Erythroblast (primary cell): ENCODE data around the gene CXCL9.

Source experiments
- GATA1 ChIP-seq: IDR thresholded peaks from 2 replicates; pipeline ENCODE4 v1.6.1; 2011; ENCODE audit warnings: low read depth, mild to moderate bottlenecking, control low read depth, low read length, moderate library complexity
- POLR2A ChIP-seq: IDR thresholded peaks from 2 replicates; pipeline ENCODE4 v1.6.1; 2011; ENCODE audit warnings: mild to moderate bottlenecking, low read length

DNA sequence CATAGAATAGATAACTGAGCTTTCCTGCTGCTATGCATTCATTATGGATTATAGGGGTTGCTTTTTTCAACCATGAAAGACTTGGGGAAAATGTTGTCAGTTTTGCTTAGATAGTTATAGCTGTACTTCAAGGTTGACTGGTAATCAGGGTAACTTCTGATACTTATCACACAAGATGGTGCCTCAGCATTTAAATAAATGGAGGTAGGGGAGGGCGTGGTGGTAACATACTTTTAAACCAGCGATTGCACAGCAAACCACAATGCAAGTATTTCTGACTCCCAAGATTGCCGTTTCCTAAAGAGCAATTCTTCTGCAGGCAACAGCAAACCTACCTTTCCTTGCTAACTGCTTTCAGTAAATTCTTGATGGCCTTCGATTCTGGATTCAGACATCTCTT, 14.7 kb upstream of the CXCL9 start:
- TF ChIP-seq POLR2A, result no peak
- TF ChIP-seq GATA1, result no peak
